NCI-H1417 treated with DMSO at 0.1 percent for 48 hours (cell line): Measurements from ENCODE around the gene IQGAP1.

Experiments used
- DNase-seq: peaks from one replicate; lab custom pipeline; 2025; lab: John Stamatoyannopoulos, UW

Gene IQGAP1

DNA sequence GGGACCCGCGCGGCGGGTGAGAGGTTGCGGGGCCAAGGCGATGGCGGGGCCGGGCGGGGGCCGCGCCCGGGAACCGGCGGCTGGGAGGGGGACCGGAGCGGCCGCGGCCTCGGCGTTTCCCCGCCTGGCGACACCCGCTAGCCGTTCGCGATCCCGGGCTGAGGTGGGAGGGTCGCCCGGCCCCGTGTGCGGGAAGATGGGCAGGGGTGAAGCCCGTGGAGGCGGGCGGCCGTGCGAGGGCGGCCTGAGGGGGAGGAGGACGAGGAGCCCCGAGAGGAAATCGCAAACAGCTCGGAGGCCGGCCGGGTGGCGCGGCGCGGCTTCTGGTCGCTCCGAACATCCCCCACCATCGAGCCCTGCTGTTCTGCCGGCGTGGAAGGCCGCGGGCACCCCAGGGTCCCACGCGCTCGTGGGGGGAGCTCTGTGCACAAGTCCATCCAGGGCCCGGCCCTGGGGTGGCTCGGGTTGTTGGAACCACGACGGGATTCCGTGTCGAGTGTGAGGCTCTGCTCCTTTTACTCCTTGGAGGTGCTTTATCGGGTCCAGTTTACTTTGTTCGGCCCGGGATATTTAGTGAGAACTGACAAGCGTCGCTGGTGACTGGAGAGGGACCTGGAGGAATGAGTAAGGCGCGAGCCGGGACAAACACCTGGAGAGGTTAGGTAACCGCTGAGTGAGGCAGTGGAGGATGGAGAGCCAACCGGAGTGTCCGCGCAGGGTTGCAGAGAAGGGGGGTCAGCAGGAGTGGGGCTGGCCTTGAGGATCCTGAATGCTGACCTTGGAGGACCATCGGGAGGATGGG, 142.4 kb downstream of the IQGAP1 start:
- DNase-seq = no peak

DNA sequence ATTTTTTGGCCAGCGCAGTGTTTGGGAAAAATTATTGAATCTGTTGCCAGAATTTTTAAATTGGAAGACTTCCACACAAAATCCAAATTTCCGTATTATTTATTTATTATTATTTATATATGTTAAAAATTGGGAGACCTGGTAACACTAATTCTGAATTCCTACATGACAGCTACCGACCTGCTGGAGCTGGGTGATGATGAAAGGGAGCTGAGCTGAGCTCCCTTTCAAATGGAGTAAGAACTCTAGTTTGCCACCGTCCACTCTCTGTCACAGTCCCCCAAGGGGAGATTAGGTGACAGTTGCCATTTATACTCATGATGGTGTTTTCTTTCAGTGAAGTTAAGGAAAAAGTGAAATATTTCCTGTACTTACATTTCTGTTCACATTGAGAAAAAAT, 143.1 kb downstream of the IQGAP1 start:
- no peak for DNase-seq

DNA sequence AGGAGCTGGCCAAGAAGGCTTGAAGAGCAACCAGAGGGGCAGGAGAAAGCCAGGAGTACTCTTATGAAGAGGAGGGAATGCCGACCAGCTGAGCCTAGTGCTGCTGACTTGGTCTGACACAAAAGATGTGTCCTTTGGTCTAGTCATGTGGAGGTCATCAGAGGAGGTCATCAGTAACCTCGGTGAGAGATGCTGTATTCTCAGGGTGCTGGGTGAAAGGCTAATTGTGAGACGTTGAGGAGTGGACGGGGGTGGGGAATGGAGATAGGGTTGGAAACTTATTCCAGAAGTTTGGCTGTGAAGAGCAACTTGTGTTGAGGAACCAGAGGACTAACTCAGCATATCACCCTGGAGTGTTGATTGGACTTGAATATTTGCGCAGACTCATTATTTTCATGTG, 147.2 kb downstream of the IQGAP1 start:
- no peak for DNase-seq

DNA sequence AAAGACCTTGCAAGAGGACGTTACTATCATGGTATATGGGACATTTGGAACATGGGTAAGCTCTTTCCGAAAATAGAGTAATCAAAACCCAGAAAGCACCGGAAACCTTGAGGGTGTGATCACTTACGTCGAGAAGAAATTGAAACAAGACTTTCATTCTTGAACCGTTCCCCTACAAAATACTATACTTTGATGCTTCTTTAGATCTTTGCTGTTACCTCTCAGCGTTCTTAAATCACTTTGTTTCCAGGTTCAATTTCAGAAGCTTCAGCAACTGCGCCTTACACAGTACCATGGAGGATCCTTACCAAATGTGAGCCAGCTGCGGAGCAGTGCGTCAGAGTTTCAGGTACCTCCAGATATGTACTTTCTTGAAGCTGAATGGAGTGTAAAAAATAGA, 151.7 kb downstream of the IQGAP1 start:
- no peak for DNase-seq

DNA sequence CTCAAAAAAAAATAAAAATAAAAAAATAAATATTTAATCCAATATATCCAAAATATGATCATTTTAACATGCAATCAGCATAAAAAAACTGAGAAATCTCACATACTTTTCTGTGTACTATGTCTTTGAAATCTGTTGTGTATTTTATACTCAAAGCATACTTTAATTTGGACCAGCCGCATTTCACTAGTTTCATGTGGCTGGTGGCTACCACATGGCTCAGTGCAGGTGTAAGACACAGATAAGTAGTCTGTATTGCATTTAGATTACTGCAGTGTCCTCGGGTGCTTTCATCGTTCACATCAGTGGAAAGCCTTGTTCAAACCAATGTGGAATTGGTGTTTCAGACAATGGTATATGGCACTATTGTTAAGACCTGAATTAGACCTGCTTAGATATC, 152.7 kb downstream of the IQGAP1 start:
- DNase-seq = no peak

DNA sequence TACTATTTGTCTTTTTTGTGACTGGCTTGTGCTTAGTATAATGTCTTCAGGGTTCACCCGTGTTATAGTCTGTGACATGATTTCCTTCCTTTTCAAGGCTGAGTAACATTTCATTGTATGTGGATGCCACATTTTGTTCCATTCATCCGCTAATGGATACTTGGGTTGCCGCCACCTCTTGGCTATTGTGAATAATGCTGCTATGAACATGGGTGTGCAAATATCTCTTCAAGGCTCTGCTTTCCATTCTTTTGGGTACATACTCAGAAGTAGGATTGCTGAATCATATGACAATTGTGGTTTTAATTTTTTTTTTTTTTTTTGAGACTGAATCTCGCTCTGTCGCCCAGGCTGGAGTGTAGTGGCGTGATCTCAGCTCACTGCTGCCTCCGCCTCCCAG, 157.1 kb downstream of the IQGAP1 start:
- no peak for DNase-seq

DNA sequence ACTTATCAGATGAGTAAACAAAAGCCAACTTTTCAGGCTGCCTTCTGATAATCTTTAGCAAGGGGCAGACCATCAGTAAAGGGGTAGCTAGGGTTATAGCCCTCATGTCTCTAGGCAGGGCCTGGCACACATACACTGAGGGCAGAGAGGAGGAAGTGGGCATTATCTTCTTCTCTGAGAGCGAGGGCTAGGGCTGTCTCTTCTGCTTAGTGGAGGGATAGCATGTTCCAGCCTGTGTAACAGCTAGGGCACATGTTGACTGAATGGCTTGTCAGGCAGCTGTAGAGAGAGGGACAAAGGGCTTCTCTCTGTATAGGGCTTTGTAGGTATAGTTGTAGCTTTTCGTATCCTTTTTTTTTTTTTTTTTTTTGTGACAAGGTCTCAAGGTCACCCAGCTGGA, 159.5 kb downstream of the IQGAP1 start:
- DNase-seq = no peak

DNA sequence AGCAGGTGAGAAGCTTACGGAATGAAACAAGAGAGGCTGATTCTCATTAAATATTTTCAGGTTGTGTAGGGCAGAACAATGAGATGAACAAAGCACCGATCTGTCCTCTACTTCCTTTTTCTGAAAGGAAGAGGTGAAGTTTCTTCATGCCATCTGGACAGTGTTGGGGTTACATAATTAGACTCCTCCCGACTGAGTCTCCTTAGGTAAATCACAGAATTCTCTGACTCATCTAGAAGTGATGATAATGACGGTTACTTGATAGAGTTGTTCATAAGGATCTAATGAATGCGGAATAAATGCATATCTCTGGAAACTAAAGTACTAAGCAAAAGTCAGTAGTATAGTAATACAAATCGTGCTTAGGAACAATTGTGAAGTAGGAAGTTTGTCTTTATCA, 162.9 kb downstream of the IQGAP1 start:
- no peak for DNase-seq
